Measurements from ENCODE around the gene GPR42.

The GPR42 gene

DNA sequence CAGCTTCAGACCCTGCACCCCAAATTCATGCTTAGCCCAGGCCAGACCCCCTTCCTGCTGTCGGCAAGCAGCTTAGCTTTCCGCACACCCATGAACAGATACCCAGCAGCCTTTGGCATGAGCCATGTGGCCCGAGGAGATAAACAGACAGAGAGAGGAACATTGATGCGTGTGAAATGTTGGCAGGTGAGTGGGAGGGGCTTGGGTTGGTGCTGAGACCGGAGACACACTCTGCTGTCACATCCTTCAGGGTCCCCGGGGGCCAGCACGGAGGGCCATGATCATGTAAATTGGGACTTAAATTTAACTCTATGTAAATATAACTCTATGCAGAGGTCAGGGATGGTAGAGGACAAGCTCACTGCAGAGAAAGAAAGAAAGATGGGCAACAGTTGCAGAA lies 40.4 kb upstream of the GPR42 start:
- TF ChIP-seq, protein P1, sequence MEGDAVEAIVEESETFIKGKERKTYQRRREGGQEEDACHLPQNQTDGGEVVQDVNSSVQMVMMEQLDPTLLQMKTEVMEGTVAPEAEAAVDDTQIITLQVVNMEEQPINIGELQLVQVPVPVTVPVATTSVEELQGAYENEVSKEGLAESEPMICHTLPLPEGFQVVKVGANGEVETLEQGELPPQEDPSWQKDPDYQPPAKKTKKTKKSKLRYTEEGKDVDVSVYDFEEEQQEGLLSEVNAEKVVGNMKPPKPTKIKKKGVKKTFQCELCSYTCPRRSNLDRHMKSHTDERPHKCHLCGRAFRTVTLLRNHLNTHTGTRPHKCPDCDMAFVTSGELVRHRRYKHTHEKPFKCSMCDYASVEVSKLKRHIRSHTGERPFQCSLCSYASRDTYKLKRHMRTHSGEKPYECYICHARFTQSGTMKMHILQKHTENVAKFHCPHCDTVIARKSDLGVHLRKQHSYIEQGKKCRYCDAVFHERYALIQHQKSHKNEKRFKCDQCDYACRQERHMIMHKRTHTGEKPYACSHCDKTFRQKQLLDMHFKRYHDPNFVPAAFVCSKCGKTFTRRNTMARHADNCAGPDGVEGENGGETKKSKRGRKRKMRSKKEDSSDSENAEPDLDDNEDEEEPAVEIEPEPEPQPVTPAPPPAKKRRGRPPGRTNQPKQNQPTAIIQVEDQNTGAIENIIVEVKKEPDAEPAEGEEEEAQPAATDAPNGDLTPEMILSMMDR (conservative IDR thresholded peaks at IDR 0.05; ENCODE audit: low read length) = no peak
- Histone ChIP-seq H2AFZ (ENCODE audit: low read length) (0 out of 2 replicates have a peak overlapping the region, but pooled peaks have one; percentile 37), H3K79me2 (ENCODE audit: insufficient read depth, low read length) (no peaks in the 10 kb centered on the region), H3K9me3 (ENCODE audit: insufficient read depth, low read depth, low read length) (no peaks in the 10 kb centered on the region), H3K27me3 (ENCODE audit: insufficient read depth, low read length, poor library complexity, severe bottlenecking) (no peaks in the 10 kb centered on the region), H3K4me3 (ENCODE audit: low read length, poor library complexity, severe bottlenecking) (no peak overlapping the region), H3K9me2 (replicated peaks; ENCODE audit: low read depth, low read length) (no peaks in the 10 kb centered on the region), H3K36me3 (ENCODE audit: insufficient read depth, low read length) (no peaks in the 10 kb centered on the region), H3K4me1 (ENCODE audit: insufficient read depth, low read length, poor library complexity, severe bottlenecking) (peaks cover 19% of the 10 kb centered on the region), H4K20me1 (ENCODE audit: insufficient read depth, low read length, poor library complexity, severe bottlenecking) (no peaks in the 10 kb centered on the region), H3K4me2 (ENCODE audit: low read depth, low read length, poor library complexity, severe bottlenecking) (no peak overlapping the region), H3K9ac (ENCODE audit: low read depth, low read length, poor library complexity, severe bottlenecking) (no peak overlapping the region), H3F3A (ENCODE audit: low read depth) (no peaks in the 10 kb centered on the region)

DNA sequence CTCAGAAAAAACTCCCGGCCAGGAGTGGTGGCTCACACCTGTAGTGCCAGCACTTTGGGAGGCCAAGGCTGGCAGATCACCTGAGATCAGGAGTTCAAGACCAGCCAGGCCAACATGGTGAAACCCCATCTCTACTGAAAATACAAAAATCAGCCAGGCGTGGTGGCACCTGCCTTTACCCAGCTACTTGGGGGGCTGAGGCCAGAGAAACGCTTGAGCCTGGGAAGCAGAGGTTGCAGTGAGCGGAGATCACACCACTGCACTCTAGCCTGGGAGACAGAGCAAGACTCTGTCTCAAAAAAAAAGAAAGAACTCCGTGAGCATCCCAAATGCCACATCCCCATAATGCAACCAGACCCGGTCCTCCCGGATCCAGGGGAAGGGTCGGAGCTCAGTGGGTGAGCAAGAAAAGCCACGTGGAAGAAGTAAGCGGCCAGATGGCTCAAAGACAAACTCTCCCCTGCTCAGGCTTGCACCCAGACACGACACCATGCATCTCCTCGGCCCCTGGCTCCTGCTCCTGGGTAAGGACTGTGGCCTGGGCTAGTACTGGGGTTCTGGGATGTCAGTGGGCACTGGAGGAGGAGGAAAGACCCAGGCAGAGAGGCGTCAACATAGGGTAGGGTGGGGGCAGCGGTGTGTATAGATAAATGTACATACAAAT lies 39.2 kb upstream of the GPR42 start:
- H3K9me3 ChIP-seq (ENCODE audit: insufficient read depth, low read depth, low read length) = no peaks in the 10 kb centered on the region
- H3K9me2 ChIP-seq (replicated peaks; ENCODE audit: low read depth, low read length) = no peaks in the 10 kb centered on the region
- H4K20me1 ChIP-seq (ENCODE audit: insufficient read depth, low read length, poor library complexity, severe bottlenecking) = no peaks in the 10 kb centered on the region
- no peak overlapping the region for H3K4me3 ChIP-seq (ENCODE audit: low read length, poor library complexity, severe bottlenecking)
- TF ChIP-seq, protein P1 (conservative IDR thresholded peaks at IDR 0.05; ENCODE audit: low read length) = no peak
- no peak for TF ChIP-seq EZH2phosphoT487 (IDR thresholded peaks at IDR 0.05; ENCODE audit: borderline replicate concordance)
- H3K36me3 ChIP-seq (ENCODE audit: insufficient read depth, low read length) = no peaks in the 10 kb centered on the region
- no peaks in the 10 kb centered on the region for H3K27me3 ChIP-seq (ENCODE audit: insufficient read depth, low read length, poor library complexity, severe bottlenecking)
- no peak overlapping the region for H3K4me2 ChIP-seq (ENCODE audit: low read depth, low read length, poor library complexity, severe bottlenecking)
- no peak overlapping the region for H2AFZ ChIP-seq (ENCODE audit: low read length)
- no peaks in the 10 kb centered on the region for H3F3A ChIP-seq (ENCODE audit: low read depth)
- H3K9ac ChIP-seq (ENCODE audit: low read depth, low read length, poor library complexity, severe bottlenecking) = no peak overlapping the region
- H3K79me2 ChIP-seq (ENCODE audit: insufficient read depth, low read length) = no peaks in the 10 kb centered on the region
- peaks cover 19% of the 10 kb centered on the region for H3K4me1 ChIP-seq (ENCODE audit: insufficient read depth, low read length, poor library complexity, severe bottlenecking)

DNA sequence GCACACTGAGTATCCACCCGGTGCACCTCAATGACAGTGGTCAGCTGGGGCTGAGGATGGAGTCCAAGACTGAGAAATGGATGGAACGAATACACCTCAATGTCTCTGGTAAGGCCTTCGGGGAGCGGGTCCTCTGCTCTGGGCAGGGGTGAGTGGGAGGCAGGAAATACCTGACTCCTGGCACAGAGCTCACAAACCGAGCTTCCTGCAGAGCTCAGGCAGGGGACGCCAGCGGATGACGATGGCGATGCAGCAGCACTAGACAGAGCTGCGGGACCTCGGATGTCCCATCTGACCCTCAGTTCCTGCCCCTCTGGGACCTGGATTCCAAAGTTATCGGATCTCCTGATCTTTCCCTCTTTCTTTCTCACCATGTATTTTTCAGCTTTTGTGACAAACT lies 38.1 kb upstream of the GPR42 start:
- Histone ChIP-seq H3F3A (ENCODE audit: low read depth) (no peaks in the 10 kb centered on the region), H3K4me1 (ENCODE audit: insufficient read depth, low read length, poor library complexity, severe bottlenecking) (peaks cover 19% of the 10 kb centered on the region), H3K9me2 (replicated peaks; ENCODE audit: low read depth, low read length) (no peaks in the 10 kb centered on the region), H3K36me3 (ENCODE audit: insufficient read depth, low read length) (no peaks in the 10 kb centered on the region), H3K9ac (ENCODE audit: low read depth, low read length, poor library complexity, severe bottlenecking) (no peak overlapping the region), H4K20me1 (ENCODE audit: insufficient read depth, low read length, poor library complexity, severe bottlenecking) (no peaks in the 10 kb centered on the region), H3K27me3 (ENCODE audit: insufficient read depth, low read length, poor library complexity, severe bottlenecking) (no peaks in the 10 kb centered on the region), H2AFZ (ENCODE audit: low read length) (no peak overlapping the region), H3K4me3 (ENCODE audit: low read length, poor library complexity, severe bottlenecking) (no peak overlapping the region), H3K79me2 (ENCODE audit: insufficient read depth, low read length) (no peaks in the 10 kb centered on the region), H3K4me2 (ENCODE audit: low read depth, low read length, poor library complexity, severe bottlenecking) (no peak overlapping the region), H3K9me3 (ENCODE audit: insufficient read depth, low read depth, low read length) (no peaks in the 10 kb centered on the region)
- TF ChIP-seq EZH2phosphoT487 (IDR thresholded peaks at IDR 0.05; ENCODE audit: borderline replicate concordance) = no peak
- TF ChIP-seq, protein P1 (conservative IDR thresholded peaks at IDR 0.05; ENCODE audit: low read length) = no peak

All from Loucy (cell line).